HAP-1 (cell line): ENCODE data around the gene PAX4.

ENCODE experiments used
- DNase-seq, 2 experiments: peaks; one replicate each; pipeline ENCODE4 v3.0.0-alpha.2; 2016 to 2020; ENCODE audit warnings: low spot score in 2 of 2
- H3K27me3 ChIP-seq: fragments of 250-450 bp; sonication (Bioruptor Pico); 2 replicates; pipeline ENCODE4 v1.5.1; 2020; ENCODE audit warnings: low read depth, mild to moderate bottlenecking, moderate library complexity
- H3K36me3 ChIP-seq: fragments of 250-450 bp; sonication (Bioruptor Pico); replicated peaks from 2 replicates; pipeline ENCODE4 v1.5.1; 2020; ENCODE audit warnings: mild to moderate bottlenecking
- H3K4me1 ChIP-seq: fragments of 250-450 bp; sonication (Bioruptor Pico); 2 replicates; pipeline ENCODE4 v1.5.1; 2020; ENCODE audit warnings: mild to moderate bottlenecking
- H3K4me3 ChIP-seq: fragments of 250-450 bp; sonication (Bioruptor Pico); 2 replicates; pipeline ENCODE4 v1.5.1; 2020; ENCODE audit warnings: mild to moderate bottlenecking, moderate library complexity
- H3K9me3 ChIP-seq: fragments of 250-450 bp; sonication (Bioruptor Pico); 2 replicates; pipeline ENCODE4 v1.5.1; 2020; ENCODE audit warnings: mild to moderate bottlenecking, moderate library complexity
- in situ Hi-C: fragments of 300-500 bp; cut with MboI; formaldehyde crosslinking; loops from 3 replicates; pipeline ENCODE4 v1.14.3; 2020; ENCODE audit warnings: low sequenced_read_pairs, inconsistent platforms, mixed read lengths

PAX4 gene

DNA sequence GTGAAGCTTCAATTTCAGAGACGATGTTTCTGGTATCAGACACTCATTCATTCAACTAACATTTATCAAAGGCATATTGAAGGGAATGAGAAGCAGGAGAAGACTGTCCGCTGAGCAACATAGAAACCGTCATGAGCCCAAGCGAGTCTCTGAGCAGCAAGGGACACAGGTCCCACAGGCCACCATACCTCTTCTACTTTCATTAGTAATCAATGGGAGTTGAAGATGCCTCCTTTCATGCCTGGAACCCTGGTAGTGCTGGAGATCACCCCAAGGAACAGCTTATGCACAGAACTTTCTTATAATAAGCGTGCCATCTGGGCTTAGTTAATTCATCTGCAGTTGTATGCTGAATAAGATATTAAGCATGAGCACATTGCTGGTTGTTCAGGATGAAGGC lies 1.2 kb downstream of the PAX4 start:
- Histone ChIP-seq H3K4me3 (no peak overlapping the region), H3K27me3 (peaks cover 46% of the 10 kb centered on the region), H3K36me3 (no peaks in the 10 kb centered on the region), H3K4me1 (no peaks in the 10 kb centered on the region), H3K9me3 (no peaks in the 10 kb centered on the region)
- no peak for DNase-seq
- in situ Hi-C loops = no loop called here

DNA sequence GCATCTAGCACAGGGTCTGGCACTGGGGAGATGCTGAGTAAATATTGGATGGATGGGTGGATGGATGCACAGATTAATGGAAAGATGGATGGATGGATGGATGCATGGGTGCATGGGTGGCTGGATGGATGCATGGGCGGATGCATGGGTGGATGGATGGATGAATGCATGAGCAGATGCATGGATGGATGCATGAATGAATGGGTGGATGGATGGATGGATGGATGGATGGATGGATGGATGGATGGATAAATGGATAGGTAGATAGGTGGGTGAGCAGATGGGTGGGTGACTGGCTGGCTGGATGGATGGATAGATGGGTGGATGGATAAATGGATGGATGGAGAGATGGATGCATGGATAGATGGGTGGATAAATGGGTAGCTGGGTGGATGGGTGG lies 5.7 kb downstream of the PAX4 start:
- Histone ChIP-seq H3K36me3 (no peaks in the 10 kb centered on the region), H3K9me3 (no peaks in the 10 kb centered on the region; the same call in 1 of the 2 replicates), H3K27me3 (peaks cover 19% of the 10 kb centered on the region), H3K4me3 (no peak overlapping the region), H3K4me1 (no peaks in the 10 kb centered on the region)
- in situ Hi-C loops = no loop called here
- DNase-seq = no peak

DNA sequence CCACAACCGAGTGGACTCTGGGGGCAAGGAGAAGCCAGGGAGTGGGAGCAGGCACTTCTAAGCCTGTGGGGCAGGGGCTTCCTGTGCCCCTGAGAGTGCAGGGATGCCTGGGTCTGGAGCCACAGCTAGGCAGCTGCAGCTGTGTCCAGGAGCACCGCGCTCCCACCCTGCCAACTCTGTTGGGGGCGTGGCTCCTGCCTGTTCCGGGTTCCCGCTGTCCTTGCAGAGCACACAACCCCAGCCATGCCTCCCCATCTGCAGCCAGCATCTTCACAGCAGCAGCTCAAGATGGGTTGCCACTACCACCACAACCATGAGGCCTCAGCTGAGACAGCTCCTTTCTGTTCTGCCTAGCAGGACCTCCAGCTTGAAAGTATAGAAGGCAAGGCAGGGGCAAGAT lies 8.6 kb downstream of the PAX4 start:
- Histone ChIP-seq H3K9me3 (no peaks in the 10 kb centered on the region; the same call in 1 of the 2 replicates), H3K4me3 (no peak overlapping the region), H3K4me1 (no peaks in the 10 kb centered on the region), H3K27me3 (no peaks in the 10 kb centered on the region), H3K36me3 (no peaks in the 10 kb centered on the region)
- in situ Hi-C loops = no loop called here
- no peak for DNase-seq

DNA sequence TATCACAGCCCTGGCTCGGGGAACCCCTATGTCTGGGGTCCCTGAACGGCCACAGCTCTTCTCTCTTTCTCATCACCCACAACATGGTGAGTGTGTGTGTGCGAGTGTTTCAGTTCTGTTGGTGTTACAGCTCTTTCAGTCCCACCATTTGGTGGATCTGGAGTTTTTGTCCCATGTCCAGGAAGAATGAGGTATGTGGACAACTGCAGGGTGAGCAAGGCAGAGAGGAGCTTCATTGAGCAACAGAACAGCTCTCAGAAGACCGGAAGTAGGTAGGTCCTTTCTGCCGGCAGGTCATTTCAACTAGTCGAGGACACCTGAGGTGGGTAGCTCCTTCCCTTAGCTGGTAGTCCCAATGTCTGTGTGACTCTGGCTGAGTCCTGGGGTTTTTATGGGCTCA lies 9.5 kb downstream of the PAX4 start:
- no peak for DNase-seq
- Histone ChIP-seq H3K9me3 (no peaks in the 10 kb centered on the region; the same call in 1 of the 2 replicates), H3K36me3 (no peaks in the 10 kb centered on the region), H3K4me1 (no peaks in the 10 kb centered on the region), H3K27me3 (no peaks in the 10 kb centered on the region), H3K4me3 (no peak overlapping the region)
- in situ Hi-C loops = no loop called here

DNA sequence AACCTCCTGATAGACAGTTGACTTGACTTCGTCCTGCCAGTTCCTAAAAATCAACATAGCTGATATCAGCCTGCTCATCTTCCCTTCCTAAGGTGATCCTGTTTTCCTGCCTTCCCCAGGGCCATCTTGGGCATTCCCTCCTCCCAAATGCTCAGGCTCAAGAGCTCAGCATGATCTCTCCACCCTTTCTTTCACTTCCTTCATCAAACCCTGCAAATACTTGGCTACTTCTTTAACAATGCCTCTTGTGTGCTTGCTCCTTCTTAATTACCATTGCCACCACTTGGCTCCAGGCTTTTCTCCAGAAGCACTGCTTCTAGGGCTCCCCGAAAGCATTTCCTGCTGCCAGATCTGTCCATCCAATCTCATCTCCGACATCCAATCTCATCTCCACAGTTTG lies 17.1 kb downstream of the PAX4 start:
- Histone ChIP-seq H3K27me3 (peaks cover 10% of the 10 kb centered on the region; the same call in 1 of the 2 replicates), H3K9me3 (no peaks in the 10 kb centered on the region), H3K4me1 (no peaks in the 10 kb centered on the region), H3K4me3 (no peak overlapping the region), H3K36me3 (no peaks in the 10 kb centered on the region)
- in situ Hi-C loops = no loop called here
- DNase-seq = no peak

DNA sequence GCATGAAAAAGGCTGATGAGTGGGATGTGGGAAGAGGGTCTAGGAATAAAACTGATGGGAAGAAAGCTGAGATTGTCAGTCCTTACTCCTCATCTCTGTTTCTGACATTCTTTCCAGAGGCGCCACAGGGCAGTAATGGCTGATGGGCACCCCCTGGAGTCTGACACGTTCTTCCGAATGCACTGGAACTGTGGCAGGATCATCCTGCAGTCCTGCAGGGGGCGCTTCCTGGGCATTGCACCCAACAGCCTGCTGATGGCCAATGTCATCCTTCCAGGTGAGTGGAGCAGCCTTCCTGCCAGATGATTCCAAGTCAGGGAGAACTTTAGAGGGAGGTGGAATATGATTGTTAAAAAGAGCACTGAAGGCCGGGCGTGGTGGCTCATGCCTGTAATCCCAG lies 19.6 kb downstream of the PAX4 start:
- Histone ChIP-seq H3K27me3 (peaks cover 10% of the 10 kb centered on the region; the same call in 1 of the 2 replicates), H3K4me3 (no peak overlapping the region), H3K36me3 (no peaks in the 10 kb centered on the region), H3K4me1 (no peaks in the 10 kb centered on the region), H3K9me3 (no peaks in the 10 kb centered on the region)
- peak in 1 of 2 experiments; percentile 48 for DNase-seq
- in situ Hi-C loops = no loop called here

DNA sequence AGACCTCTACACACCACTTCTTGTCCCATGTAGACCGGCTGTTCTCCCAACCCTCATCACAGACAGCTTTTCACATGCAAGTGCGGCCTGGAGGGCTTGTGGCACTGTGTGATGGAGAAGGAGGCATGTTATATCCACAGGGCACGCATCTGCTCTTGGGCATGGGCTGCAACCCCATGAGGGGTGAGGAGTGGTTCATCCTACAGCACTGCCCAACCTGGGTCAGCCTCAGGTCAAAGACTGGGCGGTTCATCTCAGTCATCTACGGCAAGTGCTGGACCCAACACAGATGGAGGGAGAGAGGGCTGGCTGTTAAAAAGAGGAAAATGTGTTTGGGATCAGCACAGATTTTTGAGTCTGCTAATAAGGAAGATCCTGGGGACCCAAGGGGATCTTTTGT lies 22.2 kb downstream of the PAX4 start:
- Histone ChIP-seq H3K4me1 (no peaks in the 10 kb centered on the region), H3K36me3 (peaks cover 3% of the 10 kb centered on the region; the same call in 1 of the 2 replicates), H3K27me3 (peaks cover 5% of the 10 kb centered on the region; the same call in 1 of the 2 replicates), H3K9me3 (no peaks in the 10 kb centered on the region), H3K4me3 (no peak overlapping the region)
- in situ Hi-C loops = no loop called here
- DNase-seq = no peak

DNA sequence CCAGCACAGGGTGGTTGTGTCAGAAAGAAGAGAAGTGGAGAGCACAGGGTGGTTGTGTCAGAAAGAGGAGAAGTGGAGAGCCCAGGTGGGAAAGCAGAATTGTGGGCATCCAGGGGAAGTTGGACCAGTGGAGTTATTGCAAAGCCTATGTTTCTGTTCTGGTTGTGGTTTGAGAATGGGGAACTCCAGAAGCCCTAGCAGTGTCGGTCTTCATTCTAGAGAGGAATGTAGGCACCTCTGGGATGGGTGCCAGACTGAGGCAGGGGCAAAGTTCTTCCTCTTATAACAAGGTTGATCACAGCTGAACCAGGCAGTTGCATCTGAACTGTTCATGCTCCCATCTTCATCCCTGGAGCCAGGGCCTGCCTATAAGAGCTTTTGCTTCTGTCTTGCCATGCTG lies 23.5 kb downstream of the PAX4 start:
- no peak overlapping the region for H3K4me3 ChIP-seq
- H3K36me3 ChIP-seq = peaks cover 8% of the 10 kb centered on the region
- H3K9me3 ChIP-seq = no peaks in the 10 kb centered on the region
- H3K27me3 ChIP-seq = no peaks in the 10 kb centered on the region
- no peak for DNase-seq
- in situ Hi-C loops = no loop called here
- peaks cover under 1% of the 10 kb centered on the region; the same call in 1 of the 2 replicates for H3K4me1 ChIP-seq

DNA sequence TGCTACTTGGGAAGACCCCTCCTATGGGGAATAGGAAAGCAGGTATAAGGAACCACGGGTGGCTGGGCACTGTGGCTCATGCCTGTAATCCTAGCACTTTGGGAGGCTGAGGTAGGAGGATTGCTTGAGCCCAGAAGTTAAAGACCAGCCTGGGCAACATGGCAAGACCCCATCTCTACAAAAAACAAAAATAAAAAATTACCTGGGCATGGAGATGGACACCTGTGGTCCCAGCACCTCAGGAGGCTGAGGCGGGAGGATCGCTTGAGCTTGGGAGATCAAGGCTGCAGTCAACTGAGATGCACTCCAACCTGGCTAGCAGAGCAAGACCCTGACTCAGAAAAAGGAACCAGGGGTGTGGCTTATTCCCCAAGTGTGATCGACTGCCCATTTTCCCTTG lies 25.4 kb downstream of the PAX4 start:
- H3K36me3 ChIP-seq = peaks cover 9% of the 10 kb centered on the region
- no peaks in the 10 kb centered on the region for H3K9me3 ChIP-seq
- peaks cover 10% of the 10 kb centered on the region; the same call in 1 of the 2 replicates for H3K4me1 ChIP-seq
- DNase-seq = no peak
- no peak overlapping the region for H3K4me3 ChIP-seq
- H3K27me3 ChIP-seq = no peaks in the 10 kb centered on the region
- in situ Hi-C loops = no loop called here

DNA sequence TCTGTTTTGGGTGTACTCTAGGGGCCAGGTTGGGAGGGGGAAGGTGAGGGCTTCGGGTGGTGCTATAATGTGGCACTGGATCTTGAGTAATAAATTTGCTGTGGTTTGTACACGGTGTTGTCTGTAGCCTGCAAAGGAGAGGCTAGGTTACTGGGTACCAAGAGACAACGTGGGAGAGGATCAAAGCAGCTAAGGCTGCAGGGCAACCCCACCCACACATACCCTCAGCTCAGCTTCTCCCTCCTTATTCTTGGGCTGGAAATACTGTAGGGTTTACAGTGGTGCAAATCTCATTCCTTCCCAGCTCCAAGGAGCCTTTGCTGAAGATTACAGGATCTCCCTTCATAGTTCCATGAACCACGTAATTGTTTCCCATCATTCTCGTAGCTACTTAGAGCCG lies 26.4 kb downstream of the PAX4 start:
- in situ Hi-C loops = no loop called here
- no peak overlapping the region for H3K4me3 ChIP-seq
- H3K27me3 ChIP-seq = no peaks in the 10 kb centered on the region
- H3K9me3 ChIP-seq = no peaks in the 10 kb centered on the region
- H3K4me1 ChIP-seq = peaks cover 10% of the 10 kb centered on the region; the same call in 1 of the 2 replicates
- H3K36me3 ChIP-seq = peaks cover 9% of the 10 kb centered on the region
- DNase-seq = no peak

DNA sequence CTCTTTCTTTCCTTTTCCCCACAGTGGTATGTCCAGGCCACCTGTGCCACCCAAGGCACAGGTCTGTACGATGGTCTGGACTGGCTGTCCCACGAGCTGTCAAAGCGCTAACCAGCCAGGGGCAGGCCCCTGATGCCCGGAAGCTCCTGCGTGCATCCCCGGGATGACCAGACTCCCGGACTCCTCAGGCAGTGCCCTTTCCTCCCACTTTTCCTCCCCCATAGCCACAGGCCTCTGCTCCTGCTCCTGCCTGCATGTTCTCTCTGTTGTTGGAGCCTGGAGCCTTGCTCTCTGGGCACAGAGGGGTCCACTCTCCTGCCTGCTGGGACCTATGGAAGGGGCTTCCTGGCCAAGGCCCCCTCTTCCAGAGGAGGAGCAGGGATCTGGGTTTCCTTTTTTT lies 26.8 kb downstream of the PAX4 start:
- Histone ChIP-seq H3K9me3 (no peaks in the 10 kb centered on the region), H3K27me3 (no peaks in the 10 kb centered on the region), H3K36me3 (peaks cover 9% of the 10 kb centered on the region), H3K4me1 (peaks cover 10% of the 10 kb centered on the region; the same call in 1 of the 2 replicates), H3K4me3 (no peak overlapping the region)
- in situ Hi-C loops = no loop called here
- no peak for DNase-seq

DNA sequence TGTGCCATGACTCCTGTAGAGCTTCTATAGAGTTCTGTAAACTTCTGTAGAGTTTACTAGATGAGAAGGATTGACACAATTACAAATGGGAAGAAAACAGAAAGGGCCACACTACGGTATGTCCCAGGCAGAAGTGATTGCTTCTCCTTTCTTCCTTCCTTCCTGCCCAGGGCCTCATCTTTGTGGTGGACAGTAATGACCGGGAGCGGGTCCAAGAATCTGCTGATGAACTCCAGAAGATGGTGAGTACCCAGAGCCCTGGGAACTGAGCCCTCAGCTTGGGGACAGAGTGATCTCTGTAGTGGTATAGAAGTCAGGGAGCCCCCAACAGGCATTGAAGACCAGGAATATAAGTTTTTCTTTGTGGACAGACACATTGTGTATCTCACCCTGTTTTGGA lies 28.0 kb downstream of the PAX4 start:
- Histone ChIP-seq H3K4me1 (peaks cover 14% of the 10 kb centered on the region), H3K4me3 (no peak overlapping the region), H3K36me3 (peaks cover 9% of the 10 kb centered on the region), H3K27me3 (no peaks in the 10 kb centered on the region), H3K9me3 (no peaks in the 10 kb centered on the region)
- in situ Hi-C loops = no loop called here
- no peak for DNase-seq

DNA sequence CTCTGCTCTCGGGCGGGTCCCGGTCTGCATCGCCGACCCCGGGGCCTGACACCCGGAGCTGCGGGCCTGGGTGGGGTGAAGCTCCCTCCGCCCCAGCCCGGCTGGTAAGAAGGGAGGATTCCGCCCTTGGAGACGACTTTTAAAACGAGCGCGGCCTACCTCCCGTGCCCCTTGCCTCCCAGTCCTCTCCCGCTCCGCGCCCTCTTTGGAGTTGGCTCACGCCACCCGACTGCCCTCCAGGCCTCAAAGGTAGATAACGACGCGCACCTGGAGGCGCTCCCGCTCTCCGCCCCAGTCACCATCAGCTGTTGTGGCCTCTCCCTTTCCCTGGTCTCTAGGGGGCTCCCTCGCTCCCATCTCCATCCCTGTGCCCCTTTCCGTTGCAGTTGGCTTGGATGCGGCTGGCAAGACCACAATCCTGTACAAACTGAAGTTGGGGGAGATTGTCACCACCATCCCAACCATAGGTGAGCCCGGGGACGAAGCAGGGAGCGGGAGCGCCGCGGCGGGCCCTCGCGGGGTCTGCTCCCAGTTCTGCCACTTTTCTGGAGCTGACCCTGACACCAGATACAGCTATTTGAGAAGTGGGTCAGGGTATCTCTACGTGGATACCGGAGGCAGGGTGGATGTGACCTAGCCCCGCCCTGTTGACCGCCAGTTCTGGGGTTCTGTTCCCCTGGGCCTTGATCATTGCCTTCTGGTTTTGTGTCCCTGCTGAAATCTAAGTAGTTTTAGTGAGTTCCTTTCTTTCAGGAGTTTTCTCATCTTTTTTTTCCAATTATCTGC lies 29.1 kb downstream of the PAX4 start:
- DNase-seq = peak; percentile 48 to 76
- H3K36me3 ChIP-seq = peaks cover 9% of the 10 kb centered on the region
- no peaks in the 10 kb centered on the region for H3K9me3 ChIP-seq
- peak overlapping the region; percentile 78 for H3K4me3 ChIP-seq
- H3K27me3 ChIP-seq = no peaks in the 10 kb centered on the region
- in situ Hi-C loops = no loop called here
- H3K4me1 ChIP-seq = peaks cover 19% of the 10 kb centered on the region

DNA sequence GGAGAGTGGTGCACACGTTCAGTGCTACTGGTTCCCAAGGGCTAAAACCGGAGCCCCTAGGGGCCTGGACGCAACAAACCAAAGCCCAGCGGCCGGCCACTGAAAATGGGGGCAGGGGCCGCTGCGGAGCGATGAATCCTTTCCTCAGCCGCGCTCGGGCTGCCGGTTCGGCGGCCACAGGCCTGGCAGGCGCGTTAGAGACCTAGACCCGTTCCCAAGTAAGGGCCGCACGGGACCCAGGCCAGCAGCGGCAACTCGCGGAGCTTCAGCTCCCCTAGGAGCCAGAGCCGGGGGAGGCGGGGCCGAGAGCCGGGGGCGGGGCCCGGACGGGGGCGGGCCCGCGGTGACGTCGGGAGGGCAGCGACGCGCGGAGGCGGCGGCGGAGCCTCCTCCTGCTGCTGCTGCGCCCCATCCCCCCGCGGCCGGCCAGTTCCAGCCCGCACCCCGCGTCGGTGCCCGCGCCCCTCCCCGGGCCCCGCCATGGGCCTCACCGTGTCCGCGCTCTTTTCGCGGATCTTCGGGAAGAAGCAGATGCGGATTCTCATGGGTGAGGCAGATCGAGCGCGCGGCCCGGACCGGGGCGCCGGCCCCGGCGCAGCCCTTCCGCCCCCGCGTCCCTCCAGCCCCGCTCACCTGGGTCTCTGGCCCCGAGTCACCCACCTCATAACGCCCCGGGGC lies 29.8 kb downstream of the PAX4 start, which contains the start of gene ARF5:
TSS of gene ARF5 (plus strand) at position 393 of the 678 bp plus-strand sequence. CDS start at position 481, 88 bp downstream.
- peak; percentile 76 to 91 for DNase-seq
- in situ Hi-C loops = no loop called here
- peaks cover 12% of the 10 kb centered on the region for H3K36me3 ChIP-seq
- no peaks in the 10 kb centered on the region for H3K27me3 ChIP-seq
- H3K4me1 ChIP-seq = peaks cover 24% of the 10 kb centered on the region
- peak within 1 kb of the TSS; percentile 78 for H3K4me3 ChIP-seq
- no peaks in the 10 kb centered on the region for H3K9me3 ChIP-seq
